WTC11 (cell line): ENCODE measurements around the gene CDH20.

Source experiments
- CREM ChIP-seq: sonication (generic); formaldehyde crosslinking; IDR thresholded peaks from 2 replicates; pipeline ENCODE4 v1.8.1; 2022; ENCODE audit warnings: mild to moderate bottlenecking, missing genetic modification reagents, moderate library complexity
- JUN ChIP-seq: sonication (generic); formaldehyde crosslinking; IDR thresholded peaks from 2 replicates; pipeline ENCODE4 v1.8.0; 2023; ENCODE audit warnings: mild to moderate bottlenecking, missing genetic modification reagents
- PRRX2 ChIP-seq: fragments of 250-450 bp; sonication (Bioruptor Pico); IDR thresholded peaks from 2 replicates; pipeline ENCODE4 v1.8.0; 2021; ENCODE audit warnings: mild to moderate bottlenecking
- TEAD1 ChIP-seq: sonication (generic); formaldehyde crosslinking; IDR thresholded peaks from 2 replicates; pipeline ENCODE4 v1.8.0; 2022; ENCODE audit warnings: mild to moderate bottlenecking, missing genetic modification reagents
- ZBTB21 ChIP-seq: sonication (generic); formaldehyde crosslinking; IDR thresholded peaks from 2 replicates; pipeline ENCODE4 v1.8.1; 2023; ENCODE audit warnings: mild to moderate bottlenecking, missing genetic modification reagents, borderline replicate concordance
- ZNF138 ChIP-seq: sonication (generic); formaldehyde crosslinking; conservative IDR thresholded peaks from 2 replicates; pipeline ENCODE4 v1.8.1; 2022; ENCODE audit warnings: mild to moderate bottlenecking, moderate library complexity, missing genetic modification reagents
- TF ChIP-seq, protein P1 (sequence below): fragments of 200-600 bp; IDR thresholded peaks from 2 replicates; pipeline ENCODE4 v1.8.0; 2022; ENCODE audit warnings: antibody characterized with exemption
- TF ChIP-seq, protein P2 (sequence below): sonication (generic); formaldehyde crosslinking; IDR thresholded peaks from 2 replicates; pipeline ENCODE4 v1.8.1; 2023; ENCODE audit warnings: mild to moderate bottlenecking, missing genetic modification reagents
- TF ChIP-seq, protein P3 (sequence below): sonication (generic); formaldehyde crosslinking; IDR thresholded peaks from 2 replicates; pipeline ENCODE4 v1.8.0; 2022; ENCODE audit warnings: mild to moderate bottlenecking, missing genetic modification reagents

- TF ChIP-seq, protein P1, sequence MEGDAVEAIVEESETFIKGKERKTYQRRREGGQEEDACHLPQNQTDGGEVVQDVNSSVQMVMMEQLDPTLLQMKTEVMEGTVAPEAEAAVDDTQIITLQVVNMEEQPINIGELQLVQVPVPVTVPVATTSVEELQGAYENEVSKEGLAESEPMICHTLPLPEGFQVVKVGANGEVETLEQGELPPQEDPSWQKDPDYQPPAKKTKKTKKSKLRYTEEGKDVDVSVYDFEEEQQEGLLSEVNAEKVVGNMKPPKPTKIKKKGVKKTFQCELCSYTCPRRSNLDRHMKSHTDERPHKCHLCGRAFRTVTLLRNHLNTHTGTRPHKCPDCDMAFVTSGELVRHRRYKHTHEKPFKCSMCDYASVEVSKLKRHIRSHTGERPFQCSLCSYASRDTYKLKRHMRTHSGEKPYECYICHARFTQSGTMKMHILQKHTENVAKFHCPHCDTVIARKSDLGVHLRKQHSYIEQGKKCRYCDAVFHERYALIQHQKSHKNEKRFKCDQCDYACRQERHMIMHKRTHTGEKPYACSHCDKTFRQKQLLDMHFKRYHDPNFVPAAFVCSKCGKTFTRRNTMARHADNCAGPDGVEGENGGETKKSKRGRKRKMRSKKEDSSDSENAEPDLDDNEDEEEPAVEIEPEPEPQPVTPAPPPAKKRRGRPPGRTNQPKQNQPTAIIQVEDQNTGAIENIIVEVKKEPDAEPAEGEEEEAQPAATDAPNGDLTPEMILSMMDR = no peak
- TF ChIP-seq, protein P2, sequence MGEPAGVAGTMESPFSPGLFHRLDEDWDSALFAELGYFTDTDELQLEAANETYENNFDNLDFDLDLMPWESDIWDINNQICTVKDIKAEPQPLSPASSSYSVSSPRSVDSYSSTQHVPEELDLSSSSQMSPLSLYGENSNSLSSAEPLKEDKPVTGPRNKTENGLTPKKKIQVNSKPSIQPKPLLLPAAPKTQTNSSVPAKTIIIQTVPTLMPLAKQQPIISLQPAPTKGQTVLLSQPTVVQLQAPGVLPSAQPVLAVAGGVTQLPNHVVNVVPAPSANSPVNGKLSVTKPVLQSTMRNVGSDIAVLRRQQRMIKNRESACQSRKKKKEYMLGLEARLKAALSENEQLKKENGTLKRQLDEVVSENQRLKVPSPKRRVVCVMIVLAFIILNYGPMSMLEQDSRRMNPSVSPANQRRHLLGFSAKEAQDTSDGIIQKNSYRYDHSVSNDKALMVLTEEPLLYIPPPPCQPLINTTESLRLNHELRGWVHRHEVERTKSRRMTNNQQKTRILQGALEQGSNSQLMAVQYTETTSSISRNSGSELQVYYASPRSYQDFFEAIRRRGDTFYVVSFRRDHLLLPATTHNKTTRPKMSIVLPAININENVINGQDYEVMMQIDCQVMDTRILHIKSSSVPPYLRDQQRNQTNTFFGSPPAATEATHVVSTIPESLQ = no peak
- TF ChIP-seq CREM (CRISPR knock-in tag) (no peak), ZNF138 (CRISPR knock-in tag) (no peak), JUN (CRISPR knock-in tag) (no peak), PRRX2 (no peak), ZBTB21 (no peak), TEAD1 (CRISPR knock-in tag) (no peak)
- TF ChIP-seq, protein P3, sequence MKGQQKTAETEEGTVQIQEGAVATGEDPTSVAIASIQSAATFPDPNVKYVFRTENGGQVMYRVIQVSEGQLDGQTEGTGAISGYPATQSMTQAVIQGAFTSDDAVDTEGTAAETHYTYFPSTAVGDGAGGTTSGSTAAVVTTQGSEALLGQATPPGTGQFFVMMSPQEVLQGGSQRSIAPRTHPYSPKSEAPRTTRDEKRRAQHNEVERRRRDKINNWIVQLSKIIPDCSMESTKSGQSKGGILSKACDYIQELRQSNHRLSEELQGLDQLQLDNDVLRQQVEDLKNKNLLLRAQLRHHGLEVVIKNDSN = no peak
Measured at GRCh38 chr18:61368001-61368400, 34.8 kb downstream of the CDH20 start.
